HCT116 (cell line): ENCODE results near the gene PDE8A. TPM values are rescaled to one million over a fixed set of nuclear protein-coding genes. Genes with fewer than 3 reads are reported as not detected.

Source experiments
- ATAC-seq: fragments of 200-7000 bp; cut with Tn5 transposase; 2 replicates; pipeline ENCODE4 v1.9.1; 2020; ENCODE audit warnings: mild to moderate bottlenecking, moderate library complexity
- BruUV-seq: library from RNA; stranded (reverse); fragments of 400-500 nt; replicated peaks from 2 replicates; lab custom pipeline; 2021; lab: Mats Ljungman, UMichigan
- CTCF ChIA-PET: fragments of 300-600 bp; sonication (Branson Sonifier 250); formaldehyde crosslinking; loops from one replicate; lab custom pipeline; 2021; ENCODE audit warnings: antibody characterized with exemption; lab: Charles Lee
- POLR2A ChIA-PET: fragments of 300-600, 350-600 bp; sonication (Branson Sonifier 250); formaldehyde crosslinking; loops from one replicate; lab custom pipeline; 2021; ENCODE audit warnings: antibody characterized with exemption; lab: Charles Lee
- RAD21 ChIA-PET, 2 experiments: fragments of 300-600 bp; sonication (Branson Sonifier 250); formaldehyde crosslinking; loops; one replicate each; lab custom pipeline; 2023; ENCODE audit warnings: low total read pairs in 2 of 2; ENCODE audit not compliant: uncharacterized antibody in 2 of 2, unreplicated experiment in 2 of 2, low non-redundant PET in 1 of 2; lab: Charles Lee
- DNase-seq: peaks from one replicate; pipeline ENCODE4 v3.0.0-alpha.2; 2010; ENCODE audit warnings: low read depth, low spot score
- H2AFZ ChIP-seq: fragments of 200-600 bp; shearing (Covaris generic), sonication (generic); 2 replicates; pipeline ENCODE4 v1.6.1; 2017; ENCODE audit warnings: low read depth, mixed run types, mixed read lengths, antibody characterized with exemption, low read length; ENCODE audit not compliant: poor library complexity, severe bottlenecking
- H3K27ac ChIP-seq: 2 replicates; pipeline ENCODE4 v1.5.1; 2012; ENCODE audit warnings: low read depth, low read length
- H3K27me3 ChIP-seq: fragments of 200-600 bp; sonication (generic); 2 replicates; pipeline ENCODE4 v1.6.1; 2016; ENCODE audit warnings: mixed run types, low read length, mixed read lengths; ENCODE audit not compliant: insufficient read depth
- H3K36me3 ChIP-seq, 2 experiments: fragments of 200-500 bp in 1 of 2; fragments of 200-600 bp in 1 of 2; sonication (Bioruptor generic) in 1 of 2; sonication (generic) in 1 of 2; 2 replicates each; pipeline versions ENCODE4 v1.5.1 to v1.6.1; 2014 to 2016; ENCODE audit warnings: low read length in 2 of 2, inconsistent platforms in 1 of 2, mixed read lengths in 1 of 2, mixed run types in 1 of 2; ENCODE audit not compliant: insufficient read depth in 2 of 2, control insufficient read depth in 1 of 2
- H3K4me1 ChIP-seq, 2 experiments: fragments of 200-600 bp in 1 of 2; sonication (generic) in 1 of 2; 2 replicates each; pipeline versions ENCODE4 v1.5.1 to v1.6.1; 2012 to 2017; ENCODE audit warnings: low read length in 2 of 2, inconsistent platforms in 1 of 2, mild to moderate bottlenecking in 1 of 2, mixed read lengths in 1 of 2, mixed run types in 1 of 2, moderate library complexity in 1 of 2; ENCODE audit not compliant: insufficient read depth in 2 of 2, control insufficient read depth in 1 of 2
- H3K4me2 ChIP-seq: fragments of 200-600 bp; sonication (generic); 2 replicates; pipeline ENCODE4 v1.6.1; 2017; ENCODE audit warnings: mixed run types, low read length, mixed read lengths
- H3K4me3 ChIP-seq, 2 experiments: fragments of 200-600 bp in 1 of 2; sonication (generic) in 1 of 2; replicated peaks in 1 of 2; 2 replicates each; pipeline ENCODE4 v1.5.1; 2011 to 2016; ENCODE audit warnings: low read length in 2 of 2, control low read depth in 1 of 2, low read depth in 1 of 2, mild to moderate bottlenecking in 1 of 2, mixed read lengths in 1 of 2, mixed run types in 1 of 2
- H3K79me2 ChIP-seq: fragments of 200-600 bp; sonication (generic); 2 replicates; pipeline ENCODE4 v1.6.1; 2017; ENCODE audit warnings: mild to moderate bottlenecking, mixed run types, low read length, moderate library complexity, mixed read lengths; ENCODE audit not compliant: insufficient read depth
- H3K9ac ChIP-seq: fragments of 200-600 bp; sonication (generic); 2 replicates; pipeline ENCODE4 v1.6.1; 2016; ENCODE audit warnings: low read length, mixed read lengths
- H3K9me2 ChIP-seq: fragments of 200-600 bp; sonication (generic), shearing (Covaris generic); 2 replicates; pipeline ENCODE4 v1.6.1; 2017; ENCODE audit warnings: mixed run types, mild to moderate bottlenecking, moderate library complexity; ENCODE audit not compliant: insufficient read depth
- H3K9me3 ChIP-seq, 2 experiments: fragments of 200-500 bp in 1 of 2; fragments of 200-600 bp in 1 of 2; sonication (Bioruptor generic) in 1 of 2; sonication (generic) in 1 of 2; 2 replicates each; pipeline ENCODE4 v1.6.1; 2014 to 2017; ENCODE audit warnings: low read length in 2 of 2, mixed read lengths in 2 of 2, inconsistent platforms in 1 of 2, low read depth in 1 of 2, mild to moderate bottlenecking in 1 of 2, mixed run types in 1 of 2, moderate library complexity in 1 of 2; ENCODE audit not compliant: control insufficient read depth in 1 of 2, insufficient read depth in 1 of 2
- H4K20me1 ChIP-seq: fragments of 200-600 bp; sonication (generic), shearing (Covaris generic); 2 replicates; pipeline ENCODE4 v1.6.1; 2017; ENCODE audit warnings: mixed run types, mild to moderate bottlenecking, moderate library complexity; ENCODE audit not compliant: insufficient read depth
- CEBPB ChIP-seq: IDR thresholded peaks from 2 replicates; pipeline ENCODE4 v1.6.1; 2012; ENCODE audit warnings: low read depth
- CTCF ChIP-seq, 3 experiments: fragments of 200-600 bp in 1 of 3; sonication (generic) in 1 of 3; IDR thresholded peaks in 2 of 3; conservative IDR thresholded peaks in 1 of 3; 2 replicates each; pipeline ENCODE4 v1.5.1; 2012 to 2017; ENCODE audit warnings: low read depth in 2 of 3, low read length in 2 of 3, antibody characterized with exemption in 1 of 3, borderline replicate concordance in 1 of 3, control low read depth in 1 of 3, mild to moderate bottlenecking in 1 of 3, mixed read lengths in 1 of 3, mixed run types in 1 of 3, moderate library complexity in 1 of 3; ENCODE audit not compliant: insufficient read depth in 1 of 3
- EGR1 ChIP-seq: IDR thresholded peaks from 2 replicates; pipeline ENCODE4 v1.6.1; 2012; ENCODE audit warnings: low read depth
- ELF1 ChIP-seq: IDR thresholded peaks from 2 replicates; pipeline ENCODE4 v1.6.1; 2012; ENCODE audit warnings: low read depth, borderline replicate concordance
- EZH2phosphoT487 ChIP-seq: fragments of 200-600 bp; IDR thresholded peaks from 2 replicates; pipeline ENCODE4 v1.6.1; 2018; ENCODE audit warnings: antibody characterized with exemption, borderline replicate concordance
- FOSL1 ChIP-seq: IDR thresholded peaks from 2 replicates; pipeline ENCODE4 v1.6.1; 2012; ENCODE audit warnings: low read depth
- JUND ChIP-seq: IDR thresholded peaks from 2 replicates; pipeline ENCODE4 v1.6.1; 2012
- SIN3A ChIP-seq: IDR thresholded peaks from 2 replicates; pipeline ENCODE4 v1.6.1; 2012; ENCODE audit warnings: low read depth
- SP1 ChIP-seq: IDR thresholded peaks from 2 replicates; pipeline ENCODE4 v1.6.1; 2012; ENCODE audit warnings: low read depth
- ZFX ChIP-seq: fragments of 450-650 bp; IDR thresholded peaks from 2 replicates; pipeline ENCODE4 v1.6.1; 2017
- ZNF274 ChIP-seq: fragments of 200-500 bp; sonication (Bioruptor generic); IDR thresholded peaks from 2 replicates; pipeline ENCODE4 v1.6.1; 2014; ENCODE audit warnings: mild to moderate bottlenecking, low read depth, low read length, inconsistent platforms
- intact Hi-C: fragments of 100-400 bp; cut with micrococcal nuclease; formaldehyde crosslinking; loops from 2 replicates; pipeline ENCODE4 v1.10.0; 2022
- total RNA-seq: library from RNA; stranded (reverse); gene quantifications from one replicate; pipeline ENCODE4 v1.2.1, GENCODE V29; 2021; ENCODE audit not compliant: unreplicated experiment
- TF ChIP-seq, protein P1 (sequence below): IDR thresholded peaks from 2 replicates; pipeline ENCODE4 v1.6.1; 2012

PDE8A gene
- total RNA-seq, 1 experiment from 2014 or later: 37.8 TPM

DNA sequence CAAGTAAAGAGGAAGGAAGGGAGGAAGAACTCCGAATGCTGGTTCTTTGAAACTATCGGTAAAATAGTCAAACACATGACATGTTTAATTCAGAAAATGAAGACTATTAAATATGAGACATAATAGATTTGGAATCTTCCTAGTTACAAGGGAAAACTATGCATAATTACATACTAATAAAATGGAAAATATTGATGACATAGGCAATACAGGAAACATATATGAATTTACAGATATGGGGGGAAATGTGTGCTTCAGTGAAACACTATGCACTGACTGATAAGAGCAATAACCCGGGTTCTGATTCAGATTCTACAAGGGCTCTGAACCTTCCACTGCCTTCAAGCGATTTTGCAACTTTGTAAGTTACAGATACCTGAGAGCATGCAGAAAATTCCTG lies 185.9 kb downstream of the PDE8A start:
- Histone ChIP-seq H3K27ac (no peak overlapping the region), H3K4me1 (no peaks in the 10 kb centered on the region), H2AFZ (no peak overlapping the region), H3K9ac (no peak overlapping the region), H3K79me2 (no peaks in the 10 kb centered on the region), H3K4me3 (no peak overlapping the region), H3K27me3 (no peaks in the 10 kb centered on the region), H4K20me1 (no peaks in the 10 kb centered on the region), H3K4me2 (no peak overlapping the region), H3K9me3 (peaks cover 14 to 23% of the 10 kb centered on the region in 2 experiments; a peak in 3 of 4 replicates), H3K36me3 (no peaks in the 10 kb centered on the region), H3K9me2 (no peaks in the 10 kb centered on the region)
- no peak for ATAC-seq
- no TSS peak for BruUV-seq
- intact Hi-C loops: no loop called here
- TF ChIP-seq ELF1 (no peak), CEBPB (no peak), SIN3A (no peak), FOSL1 (no peak), JUND (no peak), EGR1 (no peak), SP1 (no peak), ZNF274 (no peak), ZFX (no peak), CTCF (IDR thresholded peaks at IDR 0.05 in 2 of 3, conservative IDR thresholded peaks at IDR 0.05 in 1 of 3; ENCODE audit: borderline replicate concordance in 1 of 3, insufficient read depth in 1 of 3, low read depth in 2 of 3, low read length in 2 of 3) (no peak), EZH2phosphoT487 (no peak)
- TF ChIP-seq, protein P1, sequence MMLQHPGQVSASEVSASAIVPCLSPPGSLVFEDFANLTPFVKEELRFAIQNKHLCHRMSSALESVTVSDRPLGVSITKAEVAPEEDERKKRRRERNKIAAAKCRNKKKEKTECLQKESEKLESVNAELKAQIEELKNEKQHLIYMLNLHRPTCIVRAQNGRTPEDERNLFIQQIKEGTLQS: no peak
- DNase-seq: no peak
- RAD21 ChIA-PET: no interaction called here
- POLR2A ChIA-PET: no interaction called here
- CTCF ChIA-PET: no interaction called here
